ENCODE results near the gene PIP4K2C.

GRCh38 chr12:57637364-57637763, 46.4 kb downstream of the PIP4K2C start:
- TF ChIP-seq CTCF (conservative IDR thresholded peaks at IDR 0.05) (no peak), EZH2 (IDR thresholded peaks at IDR 0.05; ENCODE audit: low read depth) (no peak)

Measured in PC-9 (cell line).